ENCODE data around the gene GOLT1B. TPM values are rescaled to one million over a fixed set of nuclear protein-coding genes. Genes with fewer than 3 reads are reported as not detected.
A peak's percentile ranks its signal among the peaks of the same experiment; 100 is the strongest.

The GOLT1B gene
- total RNA-seq, 1 experiment from 2014 or later = 46.1 TPM

DNA sequence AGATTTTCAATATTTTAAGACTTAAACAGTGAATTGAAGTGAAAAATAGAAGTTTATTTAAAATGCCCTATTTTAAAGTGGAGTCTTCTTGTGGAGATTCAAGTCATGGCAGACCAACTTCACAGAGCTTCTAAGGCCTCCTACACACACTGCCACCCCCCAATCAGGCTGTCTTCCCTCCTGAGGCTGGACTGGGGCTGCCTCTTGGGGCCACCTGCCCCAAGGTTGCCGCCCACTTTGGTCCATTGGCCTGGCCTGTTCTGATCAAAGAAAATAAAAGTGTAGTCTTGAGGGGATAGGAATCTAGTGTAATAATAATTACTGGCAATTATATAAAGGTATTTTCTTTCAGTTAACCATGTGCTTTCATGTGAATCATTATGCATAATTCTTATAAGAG, 1.3 kb downstream of the GOLT1B start:
- TF ChIP-seq, protein P1, sequence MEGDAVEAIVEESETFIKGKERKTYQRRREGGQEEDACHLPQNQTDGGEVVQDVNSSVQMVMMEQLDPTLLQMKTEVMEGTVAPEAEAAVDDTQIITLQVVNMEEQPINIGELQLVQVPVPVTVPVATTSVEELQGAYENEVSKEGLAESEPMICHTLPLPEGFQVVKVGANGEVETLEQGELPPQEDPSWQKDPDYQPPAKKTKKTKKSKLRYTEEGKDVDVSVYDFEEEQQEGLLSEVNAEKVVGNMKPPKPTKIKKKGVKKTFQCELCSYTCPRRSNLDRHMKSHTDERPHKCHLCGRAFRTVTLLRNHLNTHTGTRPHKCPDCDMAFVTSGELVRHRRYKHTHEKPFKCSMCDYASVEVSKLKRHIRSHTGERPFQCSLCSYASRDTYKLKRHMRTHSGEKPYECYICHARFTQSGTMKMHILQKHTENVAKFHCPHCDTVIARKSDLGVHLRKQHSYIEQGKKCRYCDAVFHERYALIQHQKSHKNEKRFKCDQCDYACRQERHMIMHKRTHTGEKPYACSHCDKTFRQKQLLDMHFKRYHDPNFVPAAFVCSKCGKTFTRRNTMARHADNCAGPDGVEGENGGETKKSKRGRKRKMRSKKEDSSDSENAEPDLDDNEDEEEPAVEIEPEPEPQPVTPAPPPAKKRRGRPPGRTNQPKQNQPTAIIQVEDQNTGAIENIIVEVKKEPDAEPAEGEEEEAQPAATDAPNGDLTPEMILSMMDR (conservative IDR thresholded peaks at IDR 0.05) = no peak
- H3K27ac Mint-ChIP-seq = peak overlapping the region in 1 of 3 experiments; percentile 57; a peak in 4 of 7 replicates
- Histone ChIP-seq H2AK5ac (ENCODE audit: insufficient read length, low read length) (no peak overlapping the region), H2AFZ (ENCODE audit: low read length) (no peak overlapping the region), H3K9ac (ENCODE audit: extremely low read depth, insufficient read length, low read length) (no peak overlapping the region), H2BK120ac (ENCODE audit: low read depth, low read length, poor library complexity, severe bottlenecking) (no peak overlapping the region), H2BK5ac (ENCODE audit: insufficient read length, low read length) (no peak overlapping the region), H2BK12ac (ENCODE audit: insufficient read length, low read depth, low read length) (no peak overlapping the region), H3T11ph (ENCODE audit: low read length) (no peak overlapping the region), H3K14ac (ENCODE audit: insufficient read depth, low read length) (no peak overlapping the region), H3K27me3 (ENCODE audit: insufficient read depth, low read length) (no peaks in the 10 kb centered on the region), H3K18ac (ENCODE audit: insufficient read length, low read depth, low read length) (no peak overlapping the region), H3K27ac (ENCODE audit: insufficient read length, low read depth, low read length) (no peak overlapping the region), H4K8ac (replicated peaks; ENCODE audit: insufficient read length, low read depth, low read length) (no peak overlapping the region), H2BK15ac (ENCODE audit: low read depth, low read length) (no peak overlapping the region), H4K20me1 (ENCODE audit: control insufficient read depth, insufficient read depth, insufficient read length) (peaks cover 2% of the 10 kb centered on the region), H3K56ac (ENCODE audit: insufficient read length, low read depth, low read length) (no peak overlapping the region), H3K4me1 (ENCODE audit: insufficient read depth, low read length) (no peaks in the 10 kb centered on the region), H3K23me2 (ENCODE audit: insufficient read length, low read depth, low read length, poor library complexity, severe bottlenecking) (peaks cover 10% of the 10 kb centered on the region), H3K4me2 (ENCODE audit: insufficient read depth, insufficient read length, low read length) (no peak overlapping the region), H3K23ac (ENCODE audit: insufficient read length, low read depth, low read length) (no peak overlapping the region), H3K79me2 (ENCODE audit: insufficient read depth, low read length) (peaks cover 13% of the 10 kb centered on the region; the same call in 1 of the 2 replicates), H4K5ac (ENCODE audit: insufficient read length, low read depth, low read length) (no peak overlapping the region), H2BK20ac (ENCODE audit: low read depth, low read length, poor library complexity, severe bottlenecking) (no peak overlapping the region), H3K4ac (ENCODE audit: low read depth, low read length) (no peak overlapping the region), H3K79me1 (ENCODE audit: insufficient read depth, low read depth, low read length, poor library complexity, severe bottlenecking) (peaks cover 3% of the 10 kb centered on the region), H3K9me3 (ENCODE audit: control insufficient read depth, low read depth, low read length) (no peaks in the 10 kb centered on the region), H4K91ac (ENCODE audit: insufficient read length, low read depth, low read length) (no peak overlapping the region)
- H3K27me3 Mint-ChIP-seq (ENCODE audit: low read depth) = no peaks in the 10 kb centered on the region
- H3K36me3 Mint-ChIP-seq (ENCODE audit: insufficient read depth in 1 of 3, low read depth in 3 of 3) = peaks cover 2 to 11% (median 9%) of the 10 kb centered on the region in 3 experiments; a peak in 5 of 7 replicates
- DNase-seq = no peak
- H3K9me3 Mint-ChIP-seq = no peaks in the 10 kb centered on the region
- peaks cover 10 to 12% of the 10 kb centered on the region in 2 experiments for H3K4me1 Mint-ChIP-seq
- WGBS (ENCODE audit: extremely low coverage, insufficient read length, low lambda C conversion rate) = no CpG with 5 or more reads among the region's 1 CpG
- no peak overlapping the region for H3K4me3 Mint-ChIP-seq
